Retinal pigment epithelial cell (primary cell): ENCODE results near the gene PPP2R2C.

Experiments used
- DNase-seq: peaks from one replicate; pipeline ENCODE4 v3.0.0-alpha.2; 2010; ENCODE audit warnings: low read depth
- H3K4me3 ChIP-seq: 2 replicates; pipeline ENCODE4 v1.5.1; 2011; ENCODE audit warnings: mild to moderate bottlenecking, low read length, control low read depth, moderate library complexity
- CTCF ChIP-seq: conservative IDR thresholded peaks from 2 replicates; pipeline ENCODE4 v1.5.1; 2011; ENCODE audit warnings: low read depth, low read length, control low read depth, inconsistent platforms

The PPP2R2C gene

GRCh38 chr4:6346373-6347110 lies 125.9 kb downstream of the PPP2R2C start:
- no peak for DNase-seq
- H3K4me3 ChIP-seq = no peak overlapping the region
- TF ChIP-seq CTCF = no peak

- H3K4me3 ChIP-seq = no peak overlapping the region
- no peak for DNase-seq
- no peak for TF ChIP-seq CTCF
These were observed 126.5 kb downstream of the PPP2R2C start for GRCh38 chr4:6345866-6346265.

- no peak overlapping the region for H3K4me3 ChIP-seq
- DNase-seq = no peak
- no peak for TF ChIP-seq CTCF
These were observed 127.2 kb downstream of the PPP2R2C start for GRCh38 chr4:6345096-6345830.

GRCh38 chr4:6343939-6344408 lies 128.4 kb downstream of the PPP2R2C start:
- H3K4me3 ChIP-seq = no peak overlapping the region
- TF ChIP-seq CTCF = peak; percentile 40
- DNase-seq = no peak

GRCh38 chr4:6342530-6343293 lies 129.7 kb downstream of the PPP2R2C start:
- no peak overlapping the region for H3K4me3 ChIP-seq
- no peak for TF ChIP-seq CTCF
- DNase-seq = peak; percentile 49

GRCh38 chr4:6341696-6342095 lies 130.7 kb downstream of the PPP2R2C start:
- DNase-seq = no peak
- H3K4me3 ChIP-seq = no peak overlapping the region
- no peak for TF ChIP-seq CTCF
